SIG-M5 treated with dmso at 0.1 percent for 504 hours (cell line): ENCODE data around the gene TFAP2D.

Experiments
- DNase-seq: peaks from one replicate; lab custom pipeline; 2025; ENCODE audit not compliant: unreplicated experiment; lab: John Stamatoyannopoulos, UW

The TFAP2D gene

DNA sequence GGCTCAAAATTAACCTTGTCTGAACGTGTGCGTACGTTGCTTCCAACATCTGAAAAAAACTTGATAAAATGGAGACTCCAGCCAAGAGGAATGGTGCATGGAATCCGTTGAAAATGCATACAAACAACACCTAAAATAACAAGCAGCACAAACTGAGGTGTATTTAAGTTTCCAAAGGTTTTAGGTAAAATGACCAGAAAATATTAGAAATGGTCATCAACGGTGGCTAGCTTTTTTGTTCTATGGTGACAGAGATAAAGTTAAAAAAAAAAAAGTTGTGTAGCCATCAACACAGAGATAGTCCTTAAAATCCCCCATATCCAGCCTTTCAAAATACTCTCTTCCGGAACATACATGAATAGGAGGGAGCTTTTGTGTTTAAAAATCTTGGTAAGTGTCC, 104.7 kb downstream of the TFAP2D start:
- DNase-seq: no peak

DNA sequence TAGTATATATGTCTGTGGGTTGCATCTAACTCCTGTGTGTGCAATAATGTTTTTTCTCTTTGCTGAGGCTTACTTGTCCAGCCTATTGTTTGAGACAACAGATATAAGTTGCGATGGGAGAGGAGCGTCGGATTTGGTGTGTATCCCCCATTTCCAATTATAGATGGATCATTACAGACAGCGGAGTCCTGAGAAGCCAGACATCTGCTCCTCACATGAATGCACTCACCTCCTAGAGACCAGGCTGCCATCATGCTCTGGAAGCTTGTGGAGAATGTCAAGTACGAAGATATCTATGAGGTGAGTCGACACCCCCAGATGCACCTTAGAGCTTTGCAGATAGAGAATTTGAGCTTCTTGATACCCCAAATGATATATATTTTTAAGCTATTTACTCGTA, 105.3 kb downstream of the TFAP2D start, which contains the start of gene TFAP2B:
TSS of gene TFAP2B (plus strand) at position 199 of the 400 bp plus-strand sequence. CDS start at position 220, 21 bp downstream.
- no peak for DNase-seq

DNA sequence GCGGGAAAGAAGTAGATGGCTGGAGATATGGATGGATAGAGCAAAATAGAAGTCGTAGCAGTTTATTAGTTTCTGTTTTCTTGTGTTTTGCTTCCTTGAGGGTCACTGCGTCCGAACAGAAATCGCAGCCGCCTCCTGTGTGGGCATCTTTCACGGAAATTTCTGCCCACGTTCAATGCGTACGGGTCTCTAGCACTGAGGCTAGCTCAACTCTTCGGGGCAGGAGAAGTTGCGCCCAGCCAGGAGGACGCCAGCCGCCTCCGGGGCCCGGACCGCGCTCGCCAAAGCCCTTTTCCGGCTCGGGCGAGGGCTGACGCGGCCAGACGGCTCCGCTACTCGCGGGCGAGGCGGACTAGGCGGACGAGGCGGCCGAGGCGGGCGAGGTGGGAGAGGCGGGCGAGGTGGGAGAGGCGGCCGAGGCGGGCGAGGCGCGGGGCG, 106.2 kb downstream of the TFAP2D start:
- DNase-seq: no peak

DNA sequence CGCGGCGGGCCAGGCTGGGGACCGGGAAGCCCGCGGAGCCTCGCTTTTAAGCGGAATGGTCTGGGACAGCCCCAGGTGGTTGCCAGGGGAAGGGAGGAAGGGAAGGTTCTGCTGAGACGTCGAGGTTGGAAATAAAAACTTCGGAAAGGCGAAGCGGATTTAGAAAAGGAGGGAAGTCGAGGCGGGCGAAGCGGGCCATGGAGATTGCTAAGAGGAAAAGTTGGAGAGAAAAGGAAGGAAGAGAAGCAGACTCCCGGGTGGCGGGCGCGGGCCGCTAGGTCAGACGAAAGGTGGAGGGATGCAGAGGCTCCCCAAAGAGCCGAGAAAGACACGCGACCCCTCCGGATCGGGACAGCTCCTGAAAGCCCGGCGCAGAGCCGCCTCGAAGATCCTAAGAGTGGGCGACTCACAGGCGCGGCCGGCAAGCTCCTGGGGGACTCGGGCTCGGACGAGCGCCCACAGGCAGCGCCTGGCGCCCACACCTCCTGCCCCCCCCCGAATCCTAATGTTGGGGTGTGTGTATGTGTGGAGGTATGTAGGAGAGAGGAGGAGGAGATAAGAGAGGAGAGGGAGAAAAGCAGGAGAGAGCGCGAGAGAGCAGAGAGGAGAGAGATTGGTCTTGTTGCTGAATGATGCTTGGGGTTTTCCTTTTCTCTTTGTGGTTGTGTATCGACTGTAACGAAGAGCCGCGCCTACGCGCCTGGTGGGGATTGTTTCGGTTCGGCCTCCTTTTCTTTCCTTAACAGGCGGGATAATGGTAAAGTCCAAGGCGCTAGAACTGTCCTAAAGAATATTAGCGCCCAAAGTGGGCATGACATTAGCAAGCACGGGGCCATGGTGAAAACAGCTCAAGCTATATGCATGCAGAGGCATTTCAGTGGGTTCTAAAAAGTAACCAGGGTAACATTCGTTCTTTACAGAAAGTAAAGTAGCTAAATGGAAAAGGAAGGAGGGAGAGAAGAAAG, 106.9 kb downstream of the TFAP2D start:
- DNase-seq: no peak

DNA sequence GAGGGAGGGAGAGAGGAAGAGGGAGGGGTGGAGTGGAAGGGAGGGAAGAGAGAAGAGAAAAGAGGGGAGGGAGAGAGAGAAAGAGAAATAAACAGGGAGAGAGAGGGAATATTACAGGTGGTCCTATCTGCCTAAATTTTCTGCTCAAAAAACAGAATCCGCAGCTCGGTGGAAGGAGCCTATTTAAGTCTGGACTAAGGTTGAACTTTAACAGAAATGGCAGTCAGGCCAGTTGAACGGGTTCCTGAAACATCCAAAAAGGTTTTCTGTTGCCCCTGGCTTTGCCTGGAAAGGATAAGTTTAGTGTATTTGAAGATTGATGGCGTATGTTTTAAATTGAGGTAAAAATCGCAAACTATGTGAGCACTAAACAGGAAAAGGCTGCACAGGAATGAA, 107.5 kb downstream of the TFAP2D start:
- DNase-seq: no peak

DNA sequence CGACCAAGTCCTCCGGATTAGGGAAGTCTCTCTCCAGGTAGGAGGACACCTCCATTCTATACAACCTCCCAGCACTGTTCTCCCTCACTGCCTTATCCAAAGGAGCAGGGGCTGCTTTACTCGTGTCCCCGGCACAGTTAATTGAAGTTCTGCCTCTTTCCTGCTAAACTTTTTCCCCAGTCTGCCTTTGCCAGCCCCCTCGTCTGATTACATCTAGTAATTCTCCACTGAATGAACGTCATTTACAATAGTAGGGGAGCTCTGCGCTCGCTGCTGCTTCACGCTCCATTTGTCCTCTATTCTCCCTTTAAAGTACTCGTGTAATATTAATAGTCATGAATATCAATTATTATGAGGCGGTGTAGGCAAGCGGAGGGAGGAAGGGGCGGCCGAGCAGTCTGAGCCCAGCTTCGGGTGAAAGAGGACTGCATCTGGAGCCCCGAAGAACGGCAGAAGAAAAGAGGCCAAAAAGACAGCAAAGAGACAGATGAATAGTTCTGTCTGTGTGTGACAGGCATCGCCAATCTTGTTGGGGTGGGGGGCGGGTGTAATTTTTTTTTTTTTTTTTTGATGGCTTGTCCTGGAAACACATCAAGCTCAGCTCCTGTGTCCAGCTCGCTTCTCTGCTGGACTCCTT, 108.2 kb downstream of the TFAP2D start:
- no peak for DNase-seq

DNA sequence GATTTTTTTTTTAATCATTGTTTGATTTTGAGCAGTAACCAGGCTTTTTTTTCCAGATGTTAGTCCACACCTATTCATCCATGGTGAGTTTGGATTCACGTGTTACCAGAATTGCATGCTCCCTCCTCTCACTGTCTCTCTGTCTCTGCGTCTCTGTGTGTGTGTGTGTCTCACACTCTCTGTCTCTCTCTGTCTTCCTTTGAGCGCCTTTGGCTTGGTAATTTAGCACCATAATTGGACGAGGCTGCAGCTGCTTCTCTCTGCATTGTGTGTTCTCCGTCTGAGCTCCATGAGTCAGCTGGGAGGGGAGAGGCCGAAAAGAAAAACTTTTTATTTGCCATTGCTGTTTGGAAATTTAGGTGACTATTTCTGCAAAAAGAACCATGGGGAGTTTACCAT, 108.8 kb downstream of the TFAP2D start:
- DNase-seq: no peak
